HG03520 (cell line): ENCODE measurements around the gene FUT3.
"Not testable (repeated sequence)": the region's sequence is repeated elsewhere in the genome, so short reads cannot be mapped to it uniquely, and the experiment has no call there.

ENCODE experiments used
- ATAC-seq: cut with Tn5 transposase; IDR thresholded peaks from one replicate; pipeline ENCODE4 v1.9.1; 2021; ENCODE audit warnings: mild to moderate bottlenecking, moderate library complexity; ENCODE audit not compliant: unreplicated experiment

The FUT3 gene

DNA sequence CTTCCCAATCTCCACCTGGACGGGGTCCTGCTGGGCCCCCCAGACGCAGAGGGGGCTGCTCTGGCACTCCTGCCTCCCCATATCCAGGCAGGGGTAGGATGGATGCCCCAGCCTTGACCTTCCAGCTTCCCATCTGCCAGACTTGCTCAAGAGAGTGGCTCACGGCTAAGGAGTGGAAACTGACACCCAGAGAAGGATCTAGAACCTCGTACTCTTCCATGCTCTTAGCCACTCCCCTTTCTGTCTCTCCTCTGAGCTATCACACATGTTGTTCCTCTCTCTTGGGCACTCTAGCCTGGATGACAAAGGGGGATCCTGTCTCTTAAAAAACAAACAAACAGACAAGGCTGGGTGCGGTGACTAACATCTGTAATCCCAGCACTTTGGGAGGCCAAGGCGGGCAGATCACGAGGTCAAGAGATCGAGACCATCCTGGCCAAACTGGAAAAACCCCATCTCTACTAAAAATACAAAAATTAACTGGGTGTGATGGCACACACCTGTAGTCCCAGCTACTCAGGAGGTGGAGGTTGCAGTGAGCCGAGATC, 31.2 kb upstream of the FUT3 start:
- no peak for ATAC-seq

DNA sequence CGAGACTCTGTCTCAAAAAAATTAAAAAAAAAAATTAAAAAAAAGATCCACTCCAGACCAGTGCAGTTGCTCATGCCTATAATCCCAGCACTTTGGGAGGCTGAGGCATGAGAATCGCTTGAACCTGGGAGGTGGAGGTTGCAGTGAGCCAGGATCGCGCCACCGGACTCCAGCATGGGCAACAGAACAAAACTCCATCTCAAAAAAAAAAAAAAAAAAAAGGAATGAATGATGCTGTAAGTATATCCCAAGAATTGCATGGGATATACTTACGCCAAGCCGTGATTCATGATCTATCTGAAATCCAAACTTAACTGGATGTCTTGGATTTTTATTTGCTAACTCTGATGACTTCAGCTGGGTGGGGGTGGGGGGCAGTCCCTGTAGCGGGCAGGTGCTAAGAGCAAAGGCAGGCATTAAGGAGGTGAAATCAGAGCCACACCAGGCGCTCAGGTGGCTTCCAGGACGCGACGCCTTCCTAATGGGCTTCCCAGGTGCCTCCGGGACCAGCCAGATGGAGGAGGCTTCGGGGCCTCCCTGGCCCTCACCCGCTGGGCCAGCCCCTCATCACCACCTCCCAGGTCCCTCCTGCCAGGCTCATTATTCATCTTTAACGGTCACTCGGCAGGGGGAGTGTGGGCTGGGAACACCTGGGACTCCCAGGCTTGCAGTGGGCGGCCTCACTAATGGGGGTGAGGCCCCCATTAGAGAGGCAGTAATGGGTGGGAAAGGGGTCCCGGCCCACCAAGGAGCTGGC, 30.5 kb upstream of the FUT3 start:
- ATAC-seq: no peak

DNA sequence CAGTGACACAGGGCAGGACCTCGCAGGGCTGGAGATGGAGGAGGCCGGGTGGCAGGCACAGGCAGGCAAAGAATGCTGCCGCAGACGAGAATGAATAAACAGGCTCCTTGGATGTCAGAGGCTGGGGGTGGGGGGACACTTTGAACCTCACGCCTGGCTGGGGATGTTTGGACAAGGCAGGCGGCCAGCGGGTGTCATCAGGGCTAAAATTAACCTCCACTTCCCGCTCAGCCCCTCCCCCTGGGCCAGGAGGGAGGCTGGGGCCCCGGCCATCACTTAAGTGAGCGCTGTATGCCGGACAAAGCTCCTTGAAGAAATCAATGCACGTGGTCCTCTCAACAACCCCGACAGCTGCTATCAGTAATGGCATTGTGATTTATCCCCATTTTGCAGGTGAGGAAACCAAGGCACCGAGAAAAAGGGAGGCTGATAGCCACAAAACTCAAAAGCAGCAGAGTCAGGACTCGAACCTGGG, 29.4 kb upstream of the FUT3 start:
- ATAC-seq: no peak

DNA sequence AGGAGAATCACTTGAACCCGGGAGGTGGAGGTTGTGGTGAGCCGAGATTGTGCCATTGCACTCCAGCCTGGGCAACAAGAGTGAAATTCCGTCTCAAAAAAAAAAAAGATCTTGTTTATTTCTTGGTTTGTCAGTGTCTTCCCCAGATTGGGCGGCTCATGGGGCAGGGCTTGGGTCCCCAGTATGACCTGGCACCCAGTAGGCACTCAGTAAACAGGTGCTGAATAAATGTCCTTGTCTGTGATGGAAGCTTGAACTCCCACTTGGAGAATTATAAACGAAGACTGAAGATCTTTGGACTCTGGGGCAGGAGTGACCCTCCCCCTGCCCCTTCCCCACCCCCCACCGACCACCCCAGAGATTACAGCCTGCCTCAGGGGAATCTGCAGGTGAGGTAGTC, 28.9 kb upstream of the FUT3 start:
- ATAC-seq: no peak

DNA sequence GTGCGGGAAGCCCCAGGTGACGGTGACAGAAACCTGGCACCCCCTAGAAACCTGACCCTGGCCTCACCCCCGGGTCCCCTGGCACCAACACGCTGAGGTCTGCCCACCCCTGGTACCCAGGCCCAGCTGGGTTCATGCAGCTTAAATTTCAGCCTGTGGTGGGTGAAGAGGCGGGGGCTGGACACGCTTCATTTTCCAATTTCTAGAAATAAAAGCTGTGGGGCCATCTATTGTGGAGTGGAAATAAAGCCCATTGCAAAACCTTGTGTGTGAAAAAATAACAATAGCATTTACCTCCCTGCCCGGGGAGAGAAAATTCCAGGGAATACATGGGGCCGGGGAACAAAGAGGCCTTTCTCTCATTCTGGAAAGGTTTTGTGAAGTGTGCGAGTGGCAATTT, 26.6 kb upstream of the FUT3 start:
- no peak for ATAC-seq

DNA sequence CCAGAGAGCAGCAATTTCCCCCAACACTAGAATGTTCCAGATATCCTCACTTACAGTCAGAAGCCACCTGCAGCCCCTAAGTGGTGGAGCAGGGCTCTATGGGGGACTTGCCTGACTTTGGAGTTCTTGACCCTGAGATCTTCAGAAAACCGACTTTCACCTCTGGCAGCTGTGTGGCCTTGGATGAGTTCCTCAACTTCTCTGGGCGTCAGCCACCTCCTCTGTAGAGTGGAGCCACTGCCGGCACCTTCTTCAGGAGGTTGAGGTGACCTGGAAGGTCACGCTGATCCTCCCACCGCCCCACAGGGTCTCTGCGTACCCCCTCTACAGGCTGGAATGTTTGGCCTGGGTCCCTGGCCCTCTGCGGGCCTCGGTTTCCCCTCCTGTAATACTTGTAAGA, 26.2 kb upstream of the FUT3 start:
- ATAC-seq: no peak

DNA sequence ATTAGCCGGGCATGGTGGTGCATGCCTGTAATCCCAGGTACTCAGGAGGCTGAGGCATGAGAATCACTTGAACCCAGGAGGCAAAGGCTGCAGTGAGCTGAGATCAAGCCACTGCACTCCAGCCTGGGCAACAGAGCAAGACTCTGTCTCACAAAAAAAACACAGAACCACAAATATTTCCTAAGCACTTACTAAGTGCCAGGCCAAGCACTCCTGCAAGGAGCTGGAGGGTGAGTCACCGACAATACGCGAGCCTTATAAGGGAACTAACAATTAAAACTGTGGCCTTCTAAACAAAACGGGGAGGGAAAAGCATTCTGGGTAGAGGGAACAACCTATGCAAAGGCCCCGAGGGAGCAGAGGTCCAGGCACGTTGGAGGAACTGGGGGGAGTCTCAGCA, 23.2 kb upstream of the FUT3 start:
- ATAC-seq: not testable (repeated sequence)

DNA sequence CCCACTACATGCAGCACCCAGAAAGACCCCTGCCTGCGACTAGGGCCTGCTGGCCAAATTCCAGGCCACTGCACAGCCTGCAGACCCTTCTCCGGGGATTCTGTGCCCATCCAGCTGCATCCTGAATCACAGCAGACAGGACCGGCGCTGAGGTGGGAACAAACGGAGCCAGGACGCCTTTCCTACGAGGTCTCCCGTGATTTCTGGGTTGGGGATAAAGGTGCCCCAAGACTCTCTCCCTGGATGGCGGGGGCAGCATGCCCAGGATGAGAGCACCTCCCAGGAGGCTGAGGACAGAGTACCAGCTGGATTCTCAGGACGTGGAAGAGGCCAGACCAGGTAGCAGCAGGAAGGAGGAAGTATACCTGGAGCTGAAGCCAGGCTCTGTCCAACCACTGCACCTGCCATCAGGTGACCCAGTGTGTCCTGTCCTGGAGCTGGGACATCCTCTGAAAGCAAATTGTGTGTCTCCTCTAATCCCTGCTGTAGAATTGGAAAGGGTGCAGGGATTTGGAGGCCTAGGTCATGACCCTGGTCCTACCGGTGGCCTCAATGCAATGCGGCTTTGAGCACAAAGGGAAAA, 22.5 kb upstream of the FUT3 start:
- ATAC-seq: no peak

DNA sequence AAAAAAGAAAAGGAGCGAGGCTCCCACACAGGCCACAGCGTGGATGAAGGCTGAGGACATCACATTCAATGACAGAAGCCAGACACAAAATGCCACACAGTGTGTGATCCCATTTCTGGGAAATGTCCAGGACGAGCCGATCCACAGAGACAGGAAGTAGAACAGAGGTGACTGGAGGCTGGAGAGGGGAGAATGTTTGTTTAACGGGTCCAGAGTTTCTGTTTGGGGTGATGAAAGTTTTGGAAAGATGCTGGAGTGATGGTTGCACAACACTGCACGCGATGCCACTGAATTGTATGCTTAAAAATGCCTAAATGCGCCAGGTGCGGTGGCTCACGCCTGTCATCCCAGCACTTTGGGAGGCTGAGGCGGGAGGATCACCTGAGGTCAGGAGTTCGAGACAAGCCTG, 19.7 kb upstream of the FUT3 start:
- no peak for ATAC-seq

DNA sequence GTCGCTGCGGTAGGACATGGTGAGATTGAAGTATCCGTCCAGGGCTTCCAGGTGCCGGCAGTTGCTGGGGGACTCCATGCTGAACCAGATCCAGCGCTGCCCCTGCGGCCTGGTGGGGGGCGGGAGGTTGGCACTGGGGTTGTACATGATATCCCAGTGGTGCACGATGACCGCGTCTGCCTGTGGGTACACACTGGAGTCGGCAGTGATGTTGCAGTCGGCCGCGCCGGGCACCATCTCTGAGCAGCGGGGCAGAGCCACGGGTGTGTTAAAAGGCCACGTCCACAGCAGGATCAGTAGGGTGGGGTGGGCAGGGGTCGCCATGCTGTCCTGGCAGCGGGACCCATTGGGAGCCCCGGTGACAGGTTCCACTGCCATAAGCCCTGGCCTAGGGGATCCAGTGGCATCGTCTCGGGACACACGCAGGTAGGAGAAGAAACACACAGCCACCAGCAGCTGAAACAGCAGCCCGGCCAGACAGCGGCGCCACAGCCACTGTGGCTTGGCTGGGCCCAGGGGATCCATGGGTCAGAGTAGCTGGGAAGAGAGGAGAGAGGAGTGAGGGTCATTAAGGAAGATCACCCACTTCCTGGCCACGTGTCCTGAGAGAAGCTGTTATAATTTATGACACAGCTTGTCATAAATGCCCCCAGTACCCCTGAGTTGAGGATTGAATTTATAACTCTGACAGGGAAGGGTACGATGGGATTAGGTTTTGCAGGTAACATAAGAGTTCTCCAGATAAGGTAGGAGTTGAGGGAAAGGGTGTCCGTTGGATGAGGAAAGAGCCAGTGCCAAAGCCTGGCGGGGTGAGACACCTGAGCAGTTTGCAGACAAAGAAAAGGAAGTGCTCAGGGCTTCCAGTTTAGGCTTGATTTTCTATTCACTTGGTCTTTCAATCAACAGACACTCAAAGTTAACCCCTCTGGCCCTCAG, 16.2 kb upstream of the FUT3 start:
- no peak for ATAC-seq

DNA sequence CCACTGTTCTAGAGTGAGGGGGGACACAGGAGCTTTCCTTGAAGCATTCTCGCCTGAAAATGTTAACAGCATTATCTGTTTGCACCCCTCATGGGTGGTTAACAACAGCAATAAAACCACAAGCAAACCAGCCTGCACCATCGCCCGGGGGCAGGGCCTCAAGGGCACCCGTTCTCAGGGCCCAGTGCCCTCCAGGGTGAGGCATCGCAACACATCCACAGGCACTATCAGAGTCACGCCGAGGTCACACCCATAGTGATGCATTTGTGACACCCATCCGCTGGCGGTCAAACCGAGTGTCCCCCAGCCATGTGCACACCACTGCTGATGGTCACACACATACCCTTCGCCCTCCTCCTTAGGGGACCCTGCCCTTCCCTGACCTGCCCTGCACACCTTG, 14.5 kb upstream of the FUT3 start:
- ATAC-seq: no peak

DNA sequence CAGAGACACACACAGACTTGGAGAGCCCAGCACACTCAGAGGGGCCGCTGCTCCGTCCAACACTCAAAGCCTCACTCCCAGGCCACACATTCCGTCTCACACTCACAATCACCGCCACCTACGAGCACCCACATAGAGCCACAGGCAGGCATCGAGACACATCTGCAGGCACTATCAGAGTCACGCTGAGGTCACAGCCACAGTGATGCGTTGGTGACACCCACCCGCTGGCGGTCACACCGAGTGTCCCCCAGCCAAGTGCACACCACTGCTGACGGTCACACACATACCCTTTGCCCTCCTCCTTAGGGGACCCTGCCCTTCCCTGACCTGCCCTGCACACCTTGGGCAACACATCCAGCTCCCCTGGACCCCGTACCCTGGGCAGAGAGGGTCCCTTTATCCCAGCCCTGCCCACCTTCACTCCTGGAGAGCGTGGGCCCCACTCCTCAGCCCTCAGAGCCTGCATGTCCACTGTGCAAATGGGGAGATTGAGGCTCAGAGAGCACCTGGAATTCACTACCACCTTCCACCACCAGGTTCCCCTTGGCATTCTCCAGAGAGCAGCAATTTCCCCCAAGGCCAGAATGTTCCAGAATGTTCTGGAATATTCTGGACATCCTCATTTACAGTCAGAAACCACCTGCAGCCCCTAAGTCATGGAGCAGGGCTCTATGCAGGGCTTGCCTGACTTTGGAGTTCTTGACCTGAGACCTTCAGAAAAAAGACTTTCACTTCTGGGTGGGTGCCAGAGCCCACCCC, 13.7 kb upstream of the FUT3 start:
- ATAC-seq: no peak

DNA sequence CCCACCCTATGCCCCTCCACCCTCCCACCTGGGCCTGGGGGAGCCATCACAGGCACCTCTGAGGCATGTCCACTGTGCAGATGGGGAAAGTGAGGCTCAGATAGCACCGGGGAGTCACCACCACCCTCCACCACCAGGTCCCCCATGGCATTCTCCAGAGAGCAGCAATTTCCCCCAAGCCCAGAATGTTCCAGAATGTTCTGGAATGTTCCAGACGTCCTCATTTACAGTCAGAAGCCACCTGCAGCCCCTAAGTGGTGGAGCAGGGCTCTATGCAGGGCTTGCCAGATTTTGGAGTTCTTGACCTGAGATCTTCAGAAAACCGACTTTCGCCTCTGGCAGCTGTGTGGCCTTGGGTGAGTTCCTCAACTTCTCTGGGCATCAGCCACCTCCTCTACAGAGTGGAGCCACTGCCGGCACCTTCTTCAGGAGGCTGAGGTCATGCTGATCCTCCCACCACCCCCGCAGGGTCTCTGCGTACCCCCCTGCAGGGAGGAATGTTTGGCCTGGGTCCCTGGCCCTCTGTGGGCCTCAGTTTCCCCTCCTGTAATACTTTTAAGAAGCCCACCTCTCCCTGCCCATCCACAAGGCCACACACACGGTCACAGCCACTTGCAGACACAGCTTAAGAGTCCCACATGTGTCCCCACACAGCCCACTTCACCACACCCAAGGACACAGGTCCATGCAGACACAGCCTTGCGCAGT, 12.9 kb upstream of the FUT3 start:
- no peak for ATAC-seq

DNA sequence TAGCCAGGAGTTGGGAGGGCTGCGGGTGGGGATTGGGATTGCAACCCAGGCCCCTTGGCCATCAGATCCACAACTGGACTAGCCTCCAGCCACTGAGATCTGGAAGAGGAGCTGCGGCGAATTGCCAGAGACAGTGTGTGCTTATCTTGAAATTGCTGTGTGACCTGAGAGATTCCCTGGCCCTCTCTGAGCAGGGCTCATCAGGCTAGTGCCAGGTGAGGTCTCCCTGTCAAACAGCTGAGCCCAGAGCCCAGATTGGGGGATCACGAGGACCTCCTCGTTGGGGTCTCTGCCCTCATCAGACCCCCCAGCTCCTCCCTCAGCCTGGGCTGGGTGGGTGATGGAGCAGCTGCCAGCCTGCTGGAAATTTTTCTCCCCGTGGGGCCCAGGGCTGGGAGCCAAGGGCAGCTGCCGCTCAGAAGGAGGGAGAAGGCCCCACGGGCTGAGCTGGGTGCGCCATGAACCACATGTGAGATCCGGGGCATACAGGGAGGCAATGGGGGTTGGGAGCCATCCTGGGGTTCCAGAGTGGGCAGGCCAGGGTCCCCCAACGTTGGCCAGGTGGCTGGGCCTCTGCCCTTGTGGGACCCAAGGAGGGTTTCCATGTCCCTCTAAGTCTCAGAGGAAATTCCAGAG, 11.9 kb upstream of the FUT3 start:
- no peak for ATAC-seq

DNA sequence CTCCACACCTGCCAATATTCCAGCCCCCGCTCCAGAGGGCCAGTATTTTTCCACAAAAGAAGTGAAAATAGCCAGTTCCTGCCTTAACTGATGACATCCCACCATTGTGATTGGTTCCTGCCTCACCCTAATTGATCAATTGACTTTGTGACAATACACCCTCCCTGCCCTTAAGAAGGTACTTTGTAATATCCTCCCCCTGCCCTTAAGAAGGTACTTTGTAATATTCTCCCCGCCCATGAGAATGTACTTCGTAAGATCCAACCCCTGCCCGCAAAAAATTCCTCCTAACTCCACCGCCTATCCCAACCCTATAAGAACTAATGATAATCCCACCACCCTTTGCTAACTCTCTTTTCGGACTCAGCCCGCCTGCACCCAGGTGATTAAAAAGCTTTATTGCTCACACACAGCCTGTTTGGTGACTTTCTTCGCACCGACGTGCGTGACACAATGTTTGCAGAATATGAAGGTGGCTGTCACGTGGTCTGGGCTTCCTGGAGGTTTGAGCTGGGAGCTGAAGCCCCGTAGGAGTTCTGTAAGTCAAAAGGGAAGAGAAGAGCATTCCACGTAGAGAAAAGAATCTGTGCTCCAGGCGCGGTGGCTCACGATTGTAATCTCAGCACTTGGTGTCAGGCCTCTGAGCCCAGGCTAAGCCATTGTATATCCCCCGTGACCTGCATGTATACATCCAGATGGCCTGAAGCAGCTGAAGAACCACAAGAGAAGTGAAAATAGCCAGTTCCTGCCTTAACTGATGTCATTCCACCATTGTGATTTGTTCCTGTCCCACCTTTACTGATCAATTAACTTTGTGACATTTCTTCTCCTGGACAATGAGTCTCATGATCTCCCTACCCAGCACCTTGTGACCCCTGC, 6.2 kb upstream of the FUT3 start:
- ATAC-seq: no peak

DNA sequence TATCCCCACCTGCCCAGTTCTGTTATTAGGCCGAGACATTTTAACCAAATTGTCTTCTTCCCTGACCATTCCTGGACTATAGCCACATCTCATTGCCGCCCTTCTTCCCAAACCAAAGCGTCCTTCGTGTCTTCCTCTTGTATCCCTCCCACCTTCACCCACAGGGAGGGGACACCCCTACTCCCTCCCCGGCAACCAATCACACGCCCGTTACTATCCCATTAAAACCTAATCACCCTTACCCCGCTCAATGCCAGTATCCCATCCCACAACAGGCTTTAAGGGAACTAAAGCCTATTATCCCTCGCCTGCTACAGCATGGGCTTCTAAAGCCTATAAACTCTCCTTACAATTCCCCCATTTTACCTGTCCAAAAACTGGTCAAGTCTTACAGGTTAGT, 3.9 kb upstream of the FUT3 start:
- not testable (repeated sequence) for ATAC-seq

DNA sequence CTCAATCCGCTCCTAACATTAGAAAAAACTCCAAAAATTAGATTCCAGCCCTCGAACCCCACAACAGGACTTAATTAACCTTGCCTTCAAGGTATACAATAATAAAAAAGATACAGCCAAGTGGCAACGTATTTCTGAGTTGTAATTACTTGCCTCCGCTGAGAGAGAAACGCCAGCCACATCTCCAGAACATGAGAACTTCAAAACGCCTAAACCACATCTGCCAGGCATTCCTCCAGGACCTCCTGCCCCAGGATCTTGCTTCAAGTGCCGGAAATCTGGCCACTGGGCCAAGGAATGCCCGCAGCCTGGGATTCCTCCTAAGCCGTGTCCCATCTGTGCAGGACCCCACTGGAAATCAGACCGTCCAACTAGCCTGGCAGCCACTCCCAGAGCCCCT, 2.9 kb upstream of the FUT3 start:
- not testable (repeated sequence) for ATAC-seq

DNA sequence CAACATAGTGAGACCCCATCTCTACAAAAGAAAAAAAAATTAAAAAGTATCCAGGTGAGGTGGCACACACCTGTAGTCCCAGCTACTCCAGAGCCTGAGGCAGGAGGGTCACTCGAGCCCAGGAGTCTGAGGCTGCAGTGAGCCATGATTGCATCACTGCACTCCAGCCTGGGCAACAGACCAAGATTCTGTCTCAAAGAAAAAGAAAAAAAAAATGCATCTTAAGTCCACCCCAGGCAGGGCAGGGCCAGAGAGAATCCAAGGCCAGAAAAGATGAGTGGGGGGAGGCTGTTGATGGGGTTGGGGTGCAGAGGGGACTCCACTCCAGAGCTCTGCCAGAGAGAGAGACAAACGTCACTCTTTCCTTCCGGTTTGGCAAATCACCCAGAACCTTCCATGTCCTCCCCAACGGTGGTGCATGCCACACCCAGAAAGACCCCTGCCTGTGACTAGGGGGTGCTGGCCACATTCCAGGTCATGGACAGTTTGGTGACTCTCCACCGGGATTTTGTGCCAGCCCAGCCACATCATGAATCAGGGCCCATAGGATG, 431 bp downstream of the FUT3 start:
- no peak for ATAC-seq
